ENCODE data around the gene NHSL1. TPM values are rescaled to one million over a fixed set of nuclear protein-coding genes. Genes with fewer than 3 reads are reported as not detected.
A peak's percentile ranks its signal among the peaks of the same experiment; 100 is the strongest.

Gene NHSL1
- total RNA-seq, 1 donor from 2014 or later: 72.3 TPM

DNA sequence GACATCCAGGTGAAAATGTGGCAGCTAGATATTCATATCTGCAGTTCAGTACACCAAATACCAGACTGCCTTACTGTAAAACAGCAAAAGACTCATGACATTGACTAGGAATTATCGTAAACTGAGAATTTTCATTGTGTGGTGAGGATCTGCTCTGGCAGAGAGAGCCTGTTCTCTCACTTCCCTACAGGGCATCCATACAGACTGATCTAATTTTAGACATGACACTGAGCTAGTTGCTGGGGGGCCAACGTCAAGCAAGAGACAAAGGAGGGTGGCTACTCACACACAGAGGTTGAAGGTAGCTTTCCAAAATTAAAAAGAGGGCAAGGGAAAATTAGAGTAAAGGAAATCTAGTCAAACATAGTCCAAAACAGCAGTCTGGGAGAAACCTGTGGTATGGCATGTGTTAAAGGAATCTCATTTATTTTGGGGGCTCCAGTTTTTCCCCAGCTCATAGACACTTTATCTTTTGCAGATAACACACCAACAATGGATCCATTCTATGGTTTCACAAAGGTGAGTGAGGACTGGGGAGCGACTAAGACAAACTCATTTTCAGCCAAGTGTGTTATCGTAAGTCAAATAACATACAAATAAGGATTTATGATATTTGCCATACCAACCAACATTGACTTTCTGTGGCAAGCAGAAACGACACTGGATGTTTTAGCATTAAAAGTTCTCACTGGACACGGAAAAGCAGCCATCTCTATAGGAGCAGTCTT lies 36.6 kb upstream of the NHSL1 start:
- H3K27ac Mint-ChIP-seq (ENCODE audit: unreplicated experiment): peak overlapping the region; percentile 27
- H3K4me3 Mint-ChIP-seq (ENCODE audit: unreplicated experiment): peak overlapping the region; percentile 35
- peaks cover 9% of the 10 kb centered on the region for H3K36me3 Mint-ChIP-seq (ENCODE audit: low read depth, unreplicated experiment)
- peaks cover 37% of the 10 kb centered on the region for H3K4me1 Mint-ChIP-seq (ENCODE audit: unreplicated experiment)
- no peaks in the 10 kb centered on the region for H3K9me3 Mint-ChIP-seq (ENCODE audit: unreplicated experiment)
- no peak for DNase-seq (ENCODE audit: low spot score)
- TF ChIP-seq, protein P1, sequence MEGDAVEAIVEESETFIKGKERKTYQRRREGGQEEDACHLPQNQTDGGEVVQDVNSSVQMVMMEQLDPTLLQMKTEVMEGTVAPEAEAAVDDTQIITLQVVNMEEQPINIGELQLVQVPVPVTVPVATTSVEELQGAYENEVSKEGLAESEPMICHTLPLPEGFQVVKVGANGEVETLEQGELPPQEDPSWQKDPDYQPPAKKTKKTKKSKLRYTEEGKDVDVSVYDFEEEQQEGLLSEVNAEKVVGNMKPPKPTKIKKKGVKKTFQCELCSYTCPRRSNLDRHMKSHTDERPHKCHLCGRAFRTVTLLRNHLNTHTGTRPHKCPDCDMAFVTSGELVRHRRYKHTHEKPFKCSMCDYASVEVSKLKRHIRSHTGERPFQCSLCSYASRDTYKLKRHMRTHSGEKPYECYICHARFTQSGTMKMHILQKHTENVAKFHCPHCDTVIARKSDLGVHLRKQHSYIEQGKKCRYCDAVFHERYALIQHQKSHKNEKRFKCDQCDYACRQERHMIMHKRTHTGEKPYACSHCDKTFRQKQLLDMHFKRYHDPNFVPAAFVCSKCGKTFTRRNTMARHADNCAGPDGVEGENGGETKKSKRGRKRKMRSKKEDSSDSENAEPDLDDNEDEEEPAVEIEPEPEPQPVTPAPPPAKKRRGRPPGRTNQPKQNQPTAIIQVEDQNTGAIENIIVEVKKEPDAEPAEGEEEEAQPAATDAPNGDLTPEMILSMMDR (IDR thresholded peaks at IDR 0.05; ENCODE audit: unreplicated experiment): no peak
- no peaks in the 10 kb centered on the region for H3K27me3 Mint-ChIP-seq (ENCODE audit: unreplicated experiment)

DNA sequence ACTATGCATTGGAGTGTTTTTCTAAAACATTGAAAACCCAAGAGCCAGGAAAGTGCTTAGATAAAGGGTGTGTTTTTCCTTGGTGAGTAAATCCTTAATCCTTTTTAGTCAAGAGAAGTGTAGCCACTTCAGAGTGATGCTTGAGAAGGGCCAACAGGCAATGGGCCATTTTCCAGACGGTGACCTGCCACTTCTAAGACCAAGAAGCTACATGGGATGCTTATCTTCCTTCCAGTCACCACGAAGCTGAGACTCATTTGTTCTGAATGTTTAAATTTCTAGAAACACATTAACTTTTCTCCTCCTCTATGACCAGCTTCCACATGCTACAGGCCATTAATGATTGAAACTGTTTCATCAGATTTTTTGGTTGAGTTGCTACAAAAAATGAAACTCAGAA lies 34.4 kb upstream of the NHSL1 start:
- Mint-ChIP-seq H3K4me3 (ENCODE audit: unreplicated experiment) (no peak overlapping the region), H3K4me1 (ENCODE audit: unreplicated experiment) (peaks cover 28% of the 10 kb centered on the region), H3K36me3 (ENCODE audit: low read depth, unreplicated experiment) (peaks cover 9% of the 10 kb centered on the region), H3K9me3 (ENCODE audit: unreplicated experiment) (no peaks in the 10 kb centered on the region), H3K27ac (ENCODE audit: unreplicated experiment) (no peak overlapping the region), H3K27me3 (ENCODE audit: unreplicated experiment) (no peaks in the 10 kb centered on the region)
- DNase-seq (ENCODE audit: low spot score): no peak
- TF ChIP-seq, protein P1 (IDR thresholded peaks at IDR 0.05; ENCODE audit: unreplicated experiment): no peak

DNA sequence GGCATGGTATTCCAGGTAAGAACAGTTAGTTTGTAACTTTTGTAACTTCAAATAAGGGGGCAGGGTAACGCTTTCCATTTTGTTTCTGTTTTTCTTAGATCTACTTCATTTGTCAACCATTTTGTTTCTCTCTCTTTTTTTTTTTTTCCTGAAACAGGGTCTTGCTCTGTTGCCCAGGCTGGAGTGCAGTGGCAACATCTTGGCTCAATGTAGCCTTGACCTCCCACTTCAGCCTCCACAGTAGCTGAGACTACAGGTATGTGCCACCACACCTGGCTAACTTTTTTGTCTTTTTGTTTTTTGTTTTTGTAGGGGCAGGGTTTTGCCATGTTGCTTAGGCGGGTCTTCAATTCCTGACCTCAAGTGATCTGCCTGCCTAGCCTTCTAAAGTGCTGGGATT lies 32.1 kb upstream of the NHSL1 start:
- peaks cover 24% of the 10 kb centered on the region for H3K4me1 Mint-ChIP-seq (ENCODE audit: unreplicated experiment)

DNA sequence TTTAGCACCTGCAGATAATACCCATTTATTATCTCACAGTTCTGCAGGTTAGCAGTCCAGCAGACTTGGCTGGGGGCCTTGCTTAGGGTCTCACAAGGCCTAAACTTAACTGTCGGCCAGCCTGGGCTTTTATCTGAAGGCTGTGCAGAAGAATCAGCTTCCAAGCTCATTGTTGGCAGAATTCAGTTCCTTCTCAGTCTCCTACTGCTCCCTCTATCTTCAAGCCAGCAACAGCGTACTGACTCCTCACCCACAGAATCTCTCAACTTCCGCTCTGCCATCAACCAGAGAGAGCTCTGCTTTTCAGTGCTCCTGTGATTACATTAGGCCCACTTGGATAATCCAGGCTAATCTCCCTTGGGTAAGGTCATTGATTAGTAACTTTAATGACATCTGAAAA lies 30.2 kb upstream of the NHSL1 start:
- H3K27me3 Mint-ChIP-seq (ENCODE audit: unreplicated experiment): no peaks in the 10 kb centered on the region
- peaks cover 12% of the 10 kb centered on the region for H3K36me3 Mint-ChIP-seq (ENCODE audit: low read depth, unreplicated experiment)
- no peaks in the 10 kb centered on the region for H3K9me3 Mint-ChIP-seq (ENCODE audit: unreplicated experiment)
- H3K4me1 Mint-ChIP-seq (ENCODE audit: unreplicated experiment): peaks cover 26% of the 10 kb centered on the region
- no peak overlapping the region for H3K27ac Mint-ChIP-seq (ENCODE audit: unreplicated experiment)
- DNase-seq (ENCODE audit: low spot score): no peak
- TF ChIP-seq, protein P1 (IDR thresholded peaks at IDR 0.05; ENCODE audit: unreplicated experiment): no peak
- no peak overlapping the region for H3K4me3 Mint-ChIP-seq (ENCODE audit: unreplicated experiment)

More for the DNA sequence above, 32.1 kb upstream of the NHSL1 start:
- H3K4me3 Mint-ChIP-seq (ENCODE audit: unreplicated experiment): no peak overlapping the region
- no peak for DNase-seq (ENCODE audit: low spot score)
- H3K9me3 Mint-ChIP-seq (ENCODE audit: unreplicated experiment): no peaks in the 10 kb centered on the region
- TF ChIP-seq, protein P1 (IDR thresholded peaks at IDR 0.05; ENCODE audit: unreplicated experiment): no peak
- H3K36me3 Mint-ChIP-seq (ENCODE audit: low read depth, unreplicated experiment): peaks cover 9% of the 10 kb centered on the region
- no peak overlapping the region for H3K27ac Mint-ChIP-seq (ENCODE audit: unreplicated experiment)
- no peaks in the 10 kb centered on the region for H3K27me3 Mint-ChIP-seq (ENCODE audit: unreplicated experiment)

DNA sequence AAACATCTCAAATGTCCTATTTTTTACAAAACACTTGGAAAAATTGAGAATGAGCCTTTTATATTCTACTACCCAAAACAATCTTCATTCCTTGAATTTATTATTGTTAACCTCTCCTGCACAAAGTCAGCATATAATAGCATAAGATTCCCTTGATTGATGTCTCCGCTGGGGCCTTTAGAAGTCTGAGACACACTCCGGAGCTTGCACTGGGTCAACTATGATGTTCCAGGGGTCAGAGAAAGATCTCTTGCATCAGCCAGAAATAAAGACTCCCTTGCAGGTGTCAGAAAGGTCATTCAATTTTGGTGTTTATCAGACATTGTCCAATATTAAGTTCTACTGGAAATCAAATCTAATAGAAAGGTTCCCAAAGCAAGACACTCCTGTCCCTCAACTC lies 29.7 kb upstream of the NHSL1 start:
- Mint-ChIP-seq H3K27ac (ENCODE audit: unreplicated experiment) (no peak overlapping the region), H3K36me3 (ENCODE audit: low read depth, unreplicated experiment) (peaks cover 12% of the 10 kb centered on the region), H3K9me3 (ENCODE audit: unreplicated experiment) (no peaks in the 10 kb centered on the region), H3K27me3 (ENCODE audit: unreplicated experiment) (peaks cover 1% of the 10 kb centered on the region), H3K4me1 (ENCODE audit: unreplicated experiment) (peaks cover 31% of the 10 kb centered on the region), H3K4me3 (ENCODE audit: unreplicated experiment) (no peak overlapping the region)
- no peak for DNase-seq (ENCODE audit: low spot score)
- TF ChIP-seq, protein P1 (IDR thresholded peaks at IDR 0.05; ENCODE audit: unreplicated experiment): no peak

Measured in endothelial cell (in vitro differentiated cells).